Stimulated activated CD4-positive, alpha-beta T cell treated with anti-CD3 and anti-CD28 coated beads, Interleukin-2, amount 100 ng/mL, for 4 hours (primary cell): ENCODE measurements around the gene UBE2G1.
"Not testable (repeated sequence)": the region's sequence is repeated elsewhere in the genome, so short reads cannot be mapped to it uniquely, and the experiment has no call there.

ENCODE experiments used
- DNase-seq: peaks from one replicate; pipeline ENCODE4 v3.0.0-alpha.2; 2020; ENCODE audit warnings: low read depth

The UBE2G1 gene

GRCh38 chr17:4375039-4375748, 8.7 kb upstream of the UBE2G1 start:
- DNase-seq: peak; percentile 7

- no peak for DNase-seq
Measured at GRCh38 chr17:4369557-4370230, 3.2 kb upstream of the UBE2G1 start.

- DNase-seq: no peak
Measured at GRCh38 chr17:4368341-4368740, 1.9 kb upstream of the UBE2G1 start.

- not testable (repeated sequence) for DNase-seq
Measured at GRCh38 chr17:4367177-4367576, 702 bp upstream of the UBE2G1 start.

GRCh38 chr17:4365628-4366326, 698 bp downstream of the UBE2G1 start:
- DNase-seq: peak; percentile 11

GRCh38 chr17:4365103-4365627, 1.3 kb downstream of the UBE2G1 start:
- DNase-seq: peak; percentile 88

- no peak for DNase-seq
Measured at GRCh38 chr17:4364622-4365041, 1.8 kb downstream of the UBE2G1 start.

- no peak for DNase-seq
Measured at GRCh38 chr17:4362141-4362540, 4.3 kb downstream of the UBE2G1 start.

GRCh38 chr17:4358154-4358553, 8.3 kb downstream of the UBE2G1 start:
- DNase-seq: no peak

GRCh38 chr17:4357671-4358070, 8.8 kb downstream of the UBE2G1 start:
- DNase-seq: no peak

GRCh38 chr17:4357030-4357628, 9.3 kb downstream of the UBE2G1 start:
- DNase-seq: no peak

GRCh38 chr17:4354862-4355514, 11.5 kb downstream of the UBE2G1 start:
- DNase-seq: no peak

- no peak for DNase-seq
Measured at GRCh38 chr17:4354206-4354605, 12.3 kb downstream of the UBE2G1 start.

GRCh38 chr17:4350214-4350613, 16.3 kb downstream of the UBE2G1 start:
- not testable (repeated sequence) for DNase-seq

- no peak for DNase-seq
Measured at GRCh38 chr17:4345581-4346252, 20.8 kb downstream of the UBE2G1 start.

GRCh38 chr17:4344926-4345325, 21.5 kb downstream of the UBE2G1 start:
- DNase-seq: no peak

GRCh38 chr17:4342535-4342934, 23.9 kb downstream of the UBE2G1 start:
- no peak for DNase-seq

GRCh38 chr17:4341616-4341977, 24.9 kb downstream of the UBE2G1 start:
- no peak for DNase-seq

- no peak for DNase-seq
Measured at GRCh38 chr17:4340914-4341615, 25.4 kb downstream of the UBE2G1 start.

GRCh38 chr17:4334776-4335584, 31.5 kb downstream of the UBE2G1 start:
- DNase-seq: no peak
